Stimulated activated CD8-positive, alpha-beta memory T cell treated with anti-CD3 and anti-CD28 coated beads, Interleukin-15, amount 100 ng/mL, for 48 hours (primary cell): Measurements from ENCODE around the gene HACL1.

ENCODE experiments used
- DNase-seq, 2 donors: peaks; one replicate each; pipeline ENCODE4 v3.0.0-alpha.2; 2020; ENCODE audit warnings: low read depth in 2 of 2

HACL1 gene

DNA sequence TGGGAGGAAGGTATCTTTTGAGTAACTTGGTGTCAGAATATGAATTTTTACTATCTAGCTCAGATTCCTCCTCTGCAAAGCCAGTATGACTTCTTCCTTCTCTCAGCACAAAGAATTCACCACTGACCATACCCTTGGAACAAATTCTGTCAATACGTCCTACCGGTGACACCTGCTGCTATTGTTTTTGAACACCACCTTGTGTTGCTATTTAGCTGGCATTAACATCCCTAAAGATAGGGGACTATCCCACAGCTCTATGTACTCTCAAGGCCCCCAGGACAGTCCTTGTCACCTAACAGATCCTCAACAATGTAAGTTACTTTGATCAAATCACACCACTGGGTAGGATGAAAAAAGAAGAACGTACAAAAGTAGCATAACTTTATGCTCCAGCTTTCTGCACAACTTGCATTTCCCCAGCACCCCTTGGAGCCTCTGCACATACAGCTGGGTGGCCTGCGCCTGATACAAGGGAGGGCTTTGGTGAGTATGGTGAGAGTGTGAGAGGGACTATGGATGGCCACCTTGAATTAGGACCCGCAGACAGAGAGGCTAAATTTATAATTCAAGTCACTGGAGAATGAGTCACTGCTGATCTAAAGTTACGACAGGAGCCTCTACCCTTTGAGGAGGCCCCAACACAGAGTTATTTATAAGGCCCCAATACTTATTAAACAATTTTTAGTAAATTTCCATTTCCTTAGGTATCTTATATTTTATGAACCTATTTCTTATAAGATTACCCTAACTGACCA, 77.5 kb downstream of the HACL1 start:
- no peak for DNase-seq

- no peak for DNase-seq
Measured at GRCh38 chr3:15522016-15522415, 79.4 kb downstream of the HACL1 start.

DNA sequence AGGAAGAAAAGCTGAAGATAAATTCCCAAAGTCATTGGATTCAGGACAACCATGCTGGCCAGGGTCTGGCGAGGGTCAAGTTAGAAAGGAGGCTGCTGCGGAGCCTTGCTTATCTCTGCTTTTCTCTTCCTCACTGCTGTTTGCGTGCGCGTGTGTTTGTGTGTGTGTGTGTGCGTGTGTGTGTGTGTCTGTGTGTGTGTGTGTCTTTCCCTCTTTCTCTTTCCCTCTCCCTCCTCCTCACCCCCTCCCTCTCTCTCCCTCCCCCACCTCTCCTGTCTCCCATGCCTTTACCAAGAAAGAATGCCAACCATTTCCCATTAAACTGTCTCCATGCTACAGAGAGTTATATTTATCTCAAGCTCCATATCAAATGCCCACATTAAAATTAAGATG, 79.8 kb downstream of the HACL1 start, which contains the start of gene COLQ:
Gene COLQ, minus strand, starts transcription at position 134 of the 393 bp plus-strand sequence. Its CDS starts 81 bp downstream, at position 53.
- no peak for DNase-seq

- no peak for DNase-seq
Measured at GRCh38 chr3:15520804-15521572, 80.4 kb downstream of the HACL1 start.

DNA sequence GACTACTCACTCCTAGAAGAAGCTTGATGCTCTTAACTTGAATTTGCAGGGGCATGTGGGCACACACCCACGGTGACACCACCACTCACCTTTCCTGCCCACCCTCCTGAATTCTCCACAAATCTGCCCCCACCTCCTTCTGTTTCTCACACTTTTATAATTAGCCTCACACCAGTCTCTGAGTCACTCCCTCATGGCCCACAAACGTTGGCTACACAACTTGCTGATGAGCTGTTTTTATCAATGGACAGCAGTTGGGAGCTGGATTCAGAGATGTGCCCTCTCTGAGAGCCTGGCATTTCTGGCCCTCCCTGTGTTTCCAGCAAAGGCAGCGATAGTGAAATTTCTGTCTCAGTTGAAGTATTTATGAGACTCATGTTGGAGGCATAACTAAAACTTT, 81.2 kb downstream of the HACL1 start:
- DNase-seq, result peak; percentile 16

DNA sequence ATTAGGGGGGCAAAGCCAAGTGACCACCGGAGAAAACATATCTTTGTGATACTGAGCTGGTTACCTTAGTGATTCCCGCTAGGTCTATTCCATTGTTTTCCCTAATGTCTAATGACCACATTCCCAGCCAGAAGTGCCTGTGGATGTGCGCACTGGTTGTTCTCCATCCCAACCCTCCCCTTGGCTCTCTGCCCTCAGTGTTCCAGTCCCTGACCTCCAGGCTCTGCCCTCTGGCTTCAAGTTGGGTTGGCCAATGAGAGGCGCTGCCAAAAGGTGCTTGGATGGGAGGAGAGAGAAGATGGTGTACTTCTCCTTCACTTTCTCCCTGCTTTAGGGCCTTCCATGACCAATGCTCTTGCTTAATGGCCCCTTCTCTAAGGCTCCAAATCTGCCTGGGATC, 82.3 kb downstream of the HACL1 start:
- DNase-seq, result no peak

GRCh38 chr3:15514663-15515340, 86.6 kb downstream of the HACL1 start:
- no peak for DNase-seq

- DNase-seq, result no peak
Measured at GRCh38 chr3:15513810-15514662, 87.3 kb downstream of the HACL1 start.

GRCh38 chr3:15513116-15513515, 88.3 kb downstream of the HACL1 start:
- no peak for DNase-seq

GRCh38 chr3:15512166-15512565, 89.2 kb downstream of the HACL1 start:
- no peak for DNase-seq

DNA sequence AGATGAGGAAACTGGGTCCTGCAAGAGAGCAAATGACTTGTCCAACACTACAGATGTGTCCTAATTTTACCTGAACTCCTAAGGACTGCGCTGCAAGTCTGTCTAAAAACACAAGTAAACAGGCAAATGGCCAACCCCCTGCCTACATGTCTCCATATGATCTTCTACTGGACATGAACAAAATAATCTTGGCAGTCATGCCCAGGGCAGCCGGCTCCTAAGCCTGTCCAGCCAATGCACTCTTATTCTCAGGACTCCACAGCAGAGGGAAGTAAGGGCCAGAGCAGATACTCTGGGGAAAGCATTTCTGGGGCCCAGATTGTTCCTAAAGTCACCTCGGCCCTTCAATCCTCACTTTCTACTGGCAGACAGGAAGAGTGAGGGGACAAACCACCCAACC, 90.2 kb downstream of the HACL1 start:
- DNase-seq, result no peak
